Activated CD8-positive, alpha-beta memory T cell treated with anti-CD3 and anti-CD28 coated beads for 36 hours (primary cell): ENCODE results near the gene LINC00237. TPM values are rescaled to one million over a fixed set of nuclear protein-coding genes. Genes with fewer than 3 reads are reported as not detected.

ENCODE experiments used
- CTCF ChIA-PET: fragments of 350-600 bp; sonication (Branson Sonifier 250); formaldehyde crosslinking; loops from one replicate; lab custom pipeline; 2021; ENCODE audit warnings: antibody characterized with exemption; lab: Charles Lee
- POLR2A ChIA-PET: fragments of 350-600 bp; sonication (Branson Sonifier 250); formaldehyde crosslinking; loops from one replicate; lab custom pipeline; 2021; ENCODE audit warnings: antibody characterized with exemption; lab: Charles Lee
- total RNA-seq, 2 experiments: library from RNA; stranded (reverse); gene quantifications; one replicate each; pipeline ENCODE4 v1.2.3, GENCODE V29; 2021

LINC00237 gene
- total RNA-seq, 2 experiments from 2014 or later, result not detected

GRCh38 chr20:21127201-21127981, 21.2 kb upstream of the LINC00237 start:
- ChIA-PET CTCF (interaction anchor here (1.3 kb wide), 1 partner anchor 26 kb away, joined by 3 read pairs; no protein-coding TSS in a partner anchor), POLR2A (no interaction called here)

GRCh38 chr20:21126581-21126870, 20.4 kb upstream of the LINC00237 start:
- POLR2A ChIA-PET, result no interaction called here
- CTCF ChIA-PET, result interaction anchor here (1.5 kb wide), 1 partner anchor 379 kb away, joined by 3 read pairs; no protein-coding TSS in a partner anchor

GRCh38 chr20:21125849-21126580, 19.9 kb upstream of the LINC00237 start, which contains the start of gene KIZ:
Gene KIZ (plus strand): TSS chr20:21126082. CDS start chr20:21126116, 34 bp downstream.
- ChIA-PET CTCF (interaction anchor here (1.3 to 1.5 kb wide), 2 partner anchors 20 to 380 kb away, joined by 3 read pairs; no protein-coding TSS in a partner anchor), POLR2A (no interaction called here)

GRCh38 chr20:21125072-21125848, 19.1 kb upstream of the LINC00237 start:
- CTCF ChIA-PET, result interaction anchor here (1.3 to 1.5 kb wide), 2 partner anchors 21 to 380 kb away, joined by 3 read pairs; no protein-coding TSS in a partner anchor
- POLR2A ChIA-PET, result no interaction called here

GRCh38 chr20:21124190-21124589, 18.0 kb upstream of the LINC00237 start:
- POLR2A ChIA-PET, result no interaction called here
- CTCF ChIA-PET, result no interaction called here

- ChIA-PET POLR2A (no interaction called here), CTCF (no interaction called here)
Measured at GRCh38 chr20:21118782-21119181, 12.6 kb upstream of the LINC00237 start.

GRCh38 chr20:21118138-21118537, 12.0 kb upstream of the LINC00237 start:
- ChIA-PET CTCF (no interaction called here), POLR2A (no interaction called here)

- ChIA-PET POLR2A (no interaction called here), CTCF (no interaction called here)
Measured at GRCh38 chr20:21117521-21117920, 11.4 kb upstream of the LINC00237 start.

- POLR2A ChIA-PET, result no interaction called here
- CTCF ChIA-PET, result interaction anchor here (0.7 kb wide), 1 partner anchor 121 kb away, joined by 4 read pairs; no protein-coding TSS in a partner anchor
Measured at GRCh38 chr20:21114584-21114983, 8.4 kb upstream of the LINC00237 start.

GRCh38 chr20:21113697-21114096, 7.5 kb upstream of the LINC00237 start:
- CTCF ChIA-PET, result no interaction called here
- POLR2A ChIA-PET, result no interaction called here

- ChIA-PET POLR2A (no interaction called here), CTCF (no interaction called here)
Measured at GRCh38 chr20:21111416-21111815, 5.3 kb upstream of the LINC00237 start.

- POLR2A ChIA-PET, result no interaction called here
- CTCF ChIA-PET, result no interaction called here
Measured at GRCh38 chr20:21110811-21111210, 4.7 kb upstream of the LINC00237 start.

- POLR2A ChIA-PET, result no interaction called here
- CTCF ChIA-PET, result interaction anchor here (1.5 kb wide), 1 partner anchor 25 kb away, joined by 3 read pairs; no protein-coding TSS in a partner anchor
Measured at GRCh38 chr20:21109144-21109543, 3.0 kb upstream of the LINC00237 start.

- POLR2A ChIA-PET, result no interaction called here
- CTCF ChIA-PET, result no interaction called here
Measured at GRCh38 chr20:21105429-21106170, 558 bp downstream of the LINC00237 start.

- POLR2A ChIA-PET, result no interaction called here
- CTCF ChIA-PET, result no interaction called here
Measured at GRCh38 chr20:21104921-21105320, 1.2 kb downstream of the LINC00237 start.

- POLR2A ChIA-PET, result no interaction called here
- CTCF ChIA-PET, result no interaction called here
Measured at GRCh38 chr20:21104466-21104761, 1.7 kb downstream of the LINC00237 start.

GRCh38 chr20:21103582-21104465, 2.3 kb downstream of the LINC00237 start:
- ChIA-PET CTCF (no interaction called here), POLR2A (no interaction called here)

- ChIA-PET POLR2A (no interaction called here), CTCF (interaction anchor here (0.6 to 0.7 kb wide), 2 partner anchors 226 to 444 kb away, joined by 3 to 6 read pairs; no protein-coding TSS in a partner anchor)
Measured at GRCh38 chr20:21102603-21103311, 3.4 kb downstream of the LINC00237 start.
